ENCODE data around the gene DBN1. TPM values are rescaled to one million over a fixed set of nuclear protein-coding genes. Genes with fewer than 3 reads are reported as not detected.
A peak's percentile ranks its signal among the peaks of the same experiment; 100 is the strongest.

DBN1 gene
- total RNA-seq (2021) (271 and 286 TPM in 2 replicates), Bru-seq, nascent RNA (percentile 78 among the genes with signal in this experiment), BruChase-seq, experiment 1, labeled RNA remaining after a 2-hour chase (percentile 84 among the genes with signal in this experiment), BruChase-seq, experiment 2, labeled RNA remaining after a 6-hour chase (percentile 95 among the genes with signal in this experiment)
- long read RNA-seq, transcript DBN1-202 (14 exons, 2,995 nt), result major isoform, 356 of 465 reads
- long read RNA-seq, partial matches to known transcripts, result 52 of 465 reads
- long read RNA-seq, other reads (novel, unspliced or antisense), result 55 of 465 reads

DNA sequence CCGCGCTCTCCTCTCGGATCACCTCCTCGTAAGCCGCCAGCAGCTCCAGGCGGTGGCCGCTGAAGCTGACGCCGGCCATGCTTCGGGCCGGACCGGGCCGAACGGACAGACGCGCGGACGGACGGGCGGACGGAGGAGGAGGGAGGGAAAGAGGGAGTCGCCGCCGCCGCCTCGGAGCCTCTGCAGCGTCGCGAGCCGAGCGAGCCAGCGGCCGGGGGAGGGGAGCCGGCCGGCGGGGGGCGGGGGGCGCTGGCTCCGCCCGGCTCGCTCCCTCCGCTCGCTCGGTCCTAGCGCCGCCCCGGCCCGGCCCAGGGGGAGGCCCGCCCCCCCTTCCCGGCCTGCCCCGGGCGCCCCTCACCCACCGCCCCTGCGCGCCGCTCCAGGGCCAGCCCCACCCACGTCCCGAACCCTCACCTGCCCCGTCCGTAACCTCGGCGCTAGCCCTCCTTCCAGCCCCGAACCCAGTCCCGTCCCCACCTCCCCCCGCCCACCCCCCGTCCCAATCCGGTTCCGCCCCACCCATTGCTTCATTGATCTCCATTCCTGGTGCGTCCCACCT is at the start of gene DBN1:
DBN1 (minus strand) TSS at position 192 of the 559 bp plus-strand sequence; CDS start at position 79, 113 bp downstream.
- intact Hi-C loops (cut with micrococcal nuclease; ENCODE audit: unreplicated experiment), result no loop called here
- DNase-seq (ENCODE audit: low spot score), result peak; percentile 72
- ChIA-PET POLR2A (ENCODE audit: low non-redundant PET) (interaction anchor here (0.5 to 0.6 kb wide), 2 partner anchors 17 to 117 kb away, joined by 6 to 10 read pairs; no protein-coding TSS in a partner anchor), CTCF (no interaction called here)
- H3K36me3 ChIP-seq (ENCODE audit: insufficient read depth, low read length, poor library complexity, severe bottlenecking), result peaks cover 15% of the 10 kb centered on the region
- no peaks in the 10 kb centered on the region for H3K9me3 ChIP-seq (ENCODE audit: low read depth, low read length, poor library complexity, severe bottlenecking)
- BruUV-seq (replicated peaks), result no TSS peak
- no peaks in the 10 kb centered on the region for H3K27me3 ChIP-seq (replicated peaks; ENCODE audit: insufficient read depth, low read depth, low read length, poor library complexity)
- peak within 1 kb of the TSS; percentile 96 for H3K4me3 ChIP-seq (ENCODE audit: low read depth, low read length, poor library complexity, severe bottlenecking)
- peak within 1 kb of the TSS; percentile 86 for H3K27ac ChIP-seq (ENCODE audit: low read depth, low read length, poor library complexity, severe bottlenecking)
- peaks cover 27% of the 10 kb centered on the region for H3K4me1 ChIP-seq (ENCODE audit: insufficient read depth, low read length, poor library complexity, severe bottlenecking)
- no peak for TF ChIP-seq EZH2 (IDR thresholded peaks at IDR 0.05; ENCODE audit: borderline replicate concordance, low read depth, low read length, poor library complexity, severe bottlenecking)
- TF ChIP-seq, protein P1, sequence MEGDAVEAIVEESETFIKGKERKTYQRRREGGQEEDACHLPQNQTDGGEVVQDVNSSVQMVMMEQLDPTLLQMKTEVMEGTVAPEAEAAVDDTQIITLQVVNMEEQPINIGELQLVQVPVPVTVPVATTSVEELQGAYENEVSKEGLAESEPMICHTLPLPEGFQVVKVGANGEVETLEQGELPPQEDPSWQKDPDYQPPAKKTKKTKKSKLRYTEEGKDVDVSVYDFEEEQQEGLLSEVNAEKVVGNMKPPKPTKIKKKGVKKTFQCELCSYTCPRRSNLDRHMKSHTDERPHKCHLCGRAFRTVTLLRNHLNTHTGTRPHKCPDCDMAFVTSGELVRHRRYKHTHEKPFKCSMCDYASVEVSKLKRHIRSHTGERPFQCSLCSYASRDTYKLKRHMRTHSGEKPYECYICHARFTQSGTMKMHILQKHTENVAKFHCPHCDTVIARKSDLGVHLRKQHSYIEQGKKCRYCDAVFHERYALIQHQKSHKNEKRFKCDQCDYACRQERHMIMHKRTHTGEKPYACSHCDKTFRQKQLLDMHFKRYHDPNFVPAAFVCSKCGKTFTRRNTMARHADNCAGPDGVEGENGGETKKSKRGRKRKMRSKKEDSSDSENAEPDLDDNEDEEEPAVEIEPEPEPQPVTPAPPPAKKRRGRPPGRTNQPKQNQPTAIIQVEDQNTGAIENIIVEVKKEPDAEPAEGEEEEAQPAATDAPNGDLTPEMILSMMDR (conservative IDR thresholded peaks at IDR 0.05; ENCODE audit: low read depth, low read length), result no peak

DNA sequence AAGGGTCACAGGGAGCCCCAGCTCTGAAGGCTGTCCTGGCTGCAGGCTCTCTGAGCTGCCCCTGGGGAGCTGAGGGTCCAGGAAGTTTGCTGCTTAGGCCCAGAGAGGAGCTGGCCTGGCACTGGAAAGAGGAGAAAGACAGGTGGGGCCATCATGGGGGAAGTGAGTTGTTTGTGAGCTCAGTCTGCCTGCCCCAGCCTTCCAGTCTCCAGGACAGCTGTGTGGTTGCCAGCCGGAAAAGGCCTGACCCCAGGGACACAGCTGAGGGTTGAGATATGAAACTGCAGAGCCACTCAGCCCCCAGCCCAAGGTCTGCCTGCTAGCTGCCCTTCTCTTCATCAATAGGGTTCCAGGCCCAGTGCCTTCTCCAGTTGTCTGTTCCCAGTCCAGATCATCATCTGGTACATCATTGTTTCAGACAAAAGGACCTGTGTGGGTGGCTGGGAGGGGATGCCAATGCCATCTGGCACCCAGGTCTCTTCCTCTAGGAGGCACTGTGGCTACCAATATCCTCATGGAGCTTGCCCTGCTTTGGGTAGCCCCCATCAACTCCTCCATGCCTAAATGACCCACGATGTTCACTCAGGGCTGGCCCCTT is 47.6 kb upstream of the DBN1 start:
- intact Hi-C loops (cut with micrococcal nuclease; ENCODE audit: unreplicated experiment), result no loop called here
- DNase-seq (ENCODE audit: low spot score), result no peak
- Histone ChIP-seq H3K9me3 (ENCODE audit: low read depth, low read length, poor library complexity, severe bottlenecking) (no peaks in the 10 kb centered on the region), H3K27me3 (replicated peaks; ENCODE audit: insufficient read depth, low read depth, low read length, poor library complexity) (no peaks in the 10 kb centered on the region), H3K4me3 (ENCODE audit: low read depth, low read length, poor library complexity, severe bottlenecking) (no peak overlapping the region), H3K36me3 (ENCODE audit: insufficient read depth, low read length, poor library complexity, severe bottlenecking) (peaks cover 21% of the 10 kb centered on the region), H3K4me1 (ENCODE audit: insufficient read depth, low read length, poor library complexity, severe bottlenecking) (no peaks in the 10 kb centered on the region), H3K27ac (ENCODE audit: low read depth, low read length, poor library complexity, severe bottlenecking) (no peak overlapping the region)
- no peak for TF ChIP-seq EZH2 (IDR thresholded peaks at IDR 0.05; ENCODE audit: borderline replicate concordance, low read depth, low read length, poor library complexity, severe bottlenecking)
- TF ChIP-seq, protein P1 (conservative IDR thresholded peaks at IDR 0.05; ENCODE audit: low read depth, low read length), result 0 out of 2 replicates have a peak, but pooled peaks have one; percentile 13
- CTCF ChIA-PET, result no interaction called here
- no TSS peak for BruUV-seq (replicated peaks)
- POLR2A ChIA-PET (ENCODE audit: low non-redundant PET), result no interaction called here

- intact Hi-C loops (cut with micrococcal nuclease; ENCODE audit: unreplicated experiment), result no loop called here
- no peak overlapping the region for H3K27ac ChIP-seq (ENCODE audit: low read depth, low read length, poor library complexity, severe bottlenecking)
- TF ChIP-seq, protein P1 (conservative IDR thresholded peaks at IDR 0.05; ENCODE audit: low read depth, low read length), result no peak
- TF ChIP-seq EZH2 (IDR thresholded peaks at IDR 0.05; ENCODE audit: borderline replicate concordance, low read depth, low read length, poor library complexity, severe bottlenecking), result no peak
- peaks cover 24% of the 10 kb centered on the region for H3K36me3 ChIP-seq (ENCODE audit: insufficient read depth, low read length, poor library complexity, severe bottlenecking)
- POLR2A ChIA-PET (ENCODE audit: low non-redundant PET), result no interaction called here
- DNase-seq (ENCODE audit: low spot score), result no peak
- CTCF ChIA-PET, result no interaction called here
- H3K9me3 ChIP-seq (ENCODE audit: low read depth, low read length, poor library complexity, severe bottlenecking), result no peaks in the 10 kb centered on the region
- BruUV-seq (replicated peaks), result no TSS peak
- no peaks in the 10 kb centered on the region for H3K4me1 ChIP-seq (ENCODE audit: insufficient read depth, low read length, poor library complexity, severe bottlenecking)
- no peak overlapping the region for H3K4me3 ChIP-seq (ENCODE audit: low read depth, low read length, poor library complexity, severe bottlenecking)
- H3K27me3 ChIP-seq (replicated peaks; ENCODE audit: insufficient read depth, low read depth, low read length, poor library complexity), result no peaks in the 10 kb centered on the region
Observed at GRCh38 chr5:177520271-177520670, 46.8 kb upstream of the DBN1 start.

All from A673 (cell line).